AG09319 (cell line): ENCODE results near the gene SPOCK1.
"Not testable (repeated sequence)": the region's sequence is repeated elsewhere in the genome, so short reads cannot be mapped to it uniquely, and the experiment has no call there.

ENCODE experiments used
- DNase-seq: peaks from one replicate; pipeline ENCODE4 v3.0.0-alpha.2; 2010; ENCODE audit warnings: low read depth; ENCODE audit errors: extremely low read depth
- TF ChIP-seq, protein P1 (sequence below): IDR thresholded peaks from 2 replicates; pipeline ENCODE4 v1.5.1; 2011; ENCODE audit warnings: low read depth, mild to moderate bottlenecking, inconsistent platforms, low read length, moderate library complexity

The SPOCK1 gene

GRCh38 chr5:137262818-137263217 is 236.3 kb downstream of the SPOCK1 start:
- TF ChIP-seq, protein P1, sequence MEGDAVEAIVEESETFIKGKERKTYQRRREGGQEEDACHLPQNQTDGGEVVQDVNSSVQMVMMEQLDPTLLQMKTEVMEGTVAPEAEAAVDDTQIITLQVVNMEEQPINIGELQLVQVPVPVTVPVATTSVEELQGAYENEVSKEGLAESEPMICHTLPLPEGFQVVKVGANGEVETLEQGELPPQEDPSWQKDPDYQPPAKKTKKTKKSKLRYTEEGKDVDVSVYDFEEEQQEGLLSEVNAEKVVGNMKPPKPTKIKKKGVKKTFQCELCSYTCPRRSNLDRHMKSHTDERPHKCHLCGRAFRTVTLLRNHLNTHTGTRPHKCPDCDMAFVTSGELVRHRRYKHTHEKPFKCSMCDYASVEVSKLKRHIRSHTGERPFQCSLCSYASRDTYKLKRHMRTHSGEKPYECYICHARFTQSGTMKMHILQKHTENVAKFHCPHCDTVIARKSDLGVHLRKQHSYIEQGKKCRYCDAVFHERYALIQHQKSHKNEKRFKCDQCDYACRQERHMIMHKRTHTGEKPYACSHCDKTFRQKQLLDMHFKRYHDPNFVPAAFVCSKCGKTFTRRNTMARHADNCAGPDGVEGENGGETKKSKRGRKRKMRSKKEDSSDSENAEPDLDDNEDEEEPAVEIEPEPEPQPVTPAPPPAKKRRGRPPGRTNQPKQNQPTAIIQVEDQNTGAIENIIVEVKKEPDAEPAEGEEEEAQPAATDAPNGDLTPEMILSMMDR, result no peak
- no peak for DNase-seq

DNA sequence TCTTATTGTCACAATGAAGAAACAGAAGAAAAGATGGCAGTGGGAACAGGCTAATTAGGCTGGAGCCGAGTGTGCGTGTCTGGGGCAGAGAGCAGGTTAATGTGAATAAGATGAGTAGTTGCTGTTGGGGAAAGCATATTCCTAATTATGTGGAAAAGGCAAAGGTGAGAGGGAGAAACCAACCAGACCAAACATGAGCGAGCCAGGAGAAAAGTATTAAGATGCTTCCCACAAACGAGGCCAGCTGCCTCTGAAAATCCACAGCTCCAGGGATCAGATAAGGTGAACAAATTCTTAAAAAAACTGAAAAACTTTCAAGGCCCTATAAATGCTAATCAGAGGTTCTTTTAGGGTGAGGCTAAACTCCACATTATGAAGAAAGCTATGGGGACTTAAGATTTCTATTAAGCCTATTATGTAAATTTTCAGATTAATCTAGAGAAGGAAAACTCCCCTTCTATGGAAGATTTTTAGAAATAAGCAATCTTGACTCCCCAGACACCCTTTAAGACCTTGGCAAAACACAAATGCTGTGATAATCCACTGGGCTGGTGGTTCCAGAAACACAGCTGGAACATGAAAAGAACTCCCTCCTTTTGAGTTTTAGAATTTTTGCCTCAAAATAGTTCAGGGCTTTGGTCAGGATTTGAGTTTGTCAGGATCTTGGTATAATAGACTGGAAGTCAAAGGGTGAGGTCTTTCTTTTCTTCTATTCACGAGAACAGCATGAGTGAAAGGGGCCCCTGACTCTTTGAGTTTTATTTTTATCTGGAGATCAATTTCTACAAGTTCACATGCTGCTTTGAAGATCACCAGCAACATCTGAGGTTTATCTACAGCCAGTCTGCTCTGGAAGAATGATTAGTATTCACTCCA is 238.1 kb downstream of the SPOCK1 start:
- DNase-seq, result no peak
- TF ChIP-seq, protein P1, result no peak

DNA sequence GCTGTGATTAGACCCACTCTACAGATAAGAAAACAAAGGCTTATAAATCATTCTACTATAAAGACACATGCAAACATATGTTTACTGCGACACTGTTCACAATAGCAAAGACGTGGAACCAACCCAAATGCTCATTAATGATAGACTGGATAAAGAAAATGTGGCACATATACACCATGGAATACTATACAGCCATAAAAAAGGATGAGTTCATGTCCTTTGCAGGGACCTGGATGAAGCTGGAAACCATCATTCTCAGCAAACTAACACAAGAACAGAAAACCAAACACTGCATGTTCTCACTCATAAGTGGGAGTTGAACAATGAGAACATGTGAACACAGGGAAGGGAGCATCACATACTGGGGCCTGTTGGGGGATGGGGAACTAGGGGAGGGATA is 240.0 kb downstream of the SPOCK1 start:
- DNase-seq, result not testable (repeated sequence)

GRCh38 chr5:137254119-137255090 is 244.7 kb downstream of the SPOCK1 start:
- TF ChIP-seq, protein P1, result no peak

GRCh38 chr5:137252512-137252911 is 246.6 kb downstream of the SPOCK1 start:
- DNase-seq, result peak; percentile 23
- TF ChIP-seq, protein P1, result no peak

More at GRCh38 chr5:137254119-137255090, 244.7 kb downstream of the SPOCK1 start:
- peak; percentile 36 for DNase-seq

DNA sequence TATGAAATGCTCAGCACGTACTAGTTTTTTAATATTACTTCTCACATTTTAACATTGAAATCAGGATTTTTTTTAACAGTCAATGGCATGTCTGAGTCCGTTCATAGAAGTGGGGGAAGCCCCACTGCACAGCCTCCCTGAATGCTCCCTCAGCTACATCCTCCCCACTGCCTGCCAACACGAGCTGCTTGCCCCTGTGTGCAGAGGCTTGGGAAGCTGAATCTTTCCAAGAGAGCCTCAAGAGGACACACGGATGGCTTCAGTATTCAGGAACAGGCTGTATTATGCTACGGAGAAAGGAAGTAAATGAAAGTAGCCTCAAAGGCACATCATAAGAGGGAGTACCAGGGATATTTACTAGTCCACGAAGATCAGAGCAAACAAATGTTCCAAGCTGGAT is 248.7 kb downstream of the SPOCK1 start:
- TF ChIP-seq, protein P1, result no peak
- DNase-seq, result no peak

- no peak for DNase-seq
- TF ChIP-seq, protein P1, result no peak
Measured at GRCh38 chr5:137248527-137248926, 250.6 kb downstream of the SPOCK1 start.
